ENCODE data around the gene SLC50A1.
"Not testable (repeated sequence)": the region's sequence is repeated elsewhere in the genome, so short reads cannot be mapped to it uniquely, and the experiment has no call there.

The SLC50A1 gene

GRCh38 chr1:155140630-155140953 lies 4.9 kb downstream of the SLC50A1 start:
- no peak for DNase-seq (ENCODE audit: low spot score)
- no peak for TF ChIP-seq CTCF (IDR thresholded peaks at IDR 0.05; ENCODE audit: extremely low read depth, missing control alignments)

DNA sequence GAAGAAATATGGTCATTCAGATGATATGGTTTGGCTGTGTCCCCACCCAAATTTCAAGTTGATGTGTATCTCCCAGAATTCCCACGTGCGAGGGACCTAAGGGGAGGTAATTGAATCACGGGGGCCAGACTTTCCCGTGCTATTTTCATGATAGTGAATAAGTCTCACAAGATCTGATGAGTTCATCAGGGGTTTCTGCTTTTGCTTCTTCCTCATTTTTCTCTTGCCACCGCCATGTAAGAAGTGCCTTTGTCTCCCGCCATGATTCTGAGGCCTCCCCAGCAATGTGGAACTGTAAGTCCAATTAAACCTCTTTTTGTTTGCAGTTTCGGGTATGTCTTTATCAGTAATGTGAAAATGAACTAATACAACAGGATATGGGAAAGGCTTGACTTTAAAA lies 6.1 kb downstream of the SLC50A1 start:
- no peak for TF ChIP-seq CTCF (IDR thresholded peaks at IDR 0.05; ENCODE audit: extremely low read depth, missing control alignments)
- no peak for DNase-seq (ENCODE audit: low spot score)

GRCh38 chr1:155145491-155145890 lies 9.8 kb downstream of the SLC50A1 start:
- no peak for TF ChIP-seq CTCF (IDR thresholded peaks at IDR 0.05; ENCODE audit: extremely low read depth, missing control alignments)
- no peak for DNase-seq (ENCODE audit: low spot score)

- not testable (repeated sequence) for DNase-seq (ENCODE audit: low spot score)
Observed at GRCh38 chr1:155155996-155156643, 20.5 kb downstream of the SLC50A1 start.

GRCh38 chr1:155158991-155159390 lies 23.3 kb downstream of the SLC50A1 start:
- DNase-seq (ENCODE audit: low spot score): no peak

GRCh38 chr1:155160128-155160527 lies 24.5 kb downstream of the SLC50A1 start:
- DNase-seq (ENCODE audit: low spot score): no peak
- no peak for TF ChIP-seq CTCF (IDR thresholded peaks at IDR 0.05; ENCODE audit: extremely low read depth, missing control alignments)

More at GRCh38 chr1:155158991-155159390, 23.3 kb downstream of the SLC50A1 start:
- no peak for TF ChIP-seq CTCF (IDR thresholded peaks at IDR 0.05; ENCODE audit: extremely low read depth, missing control alignments)

DNA sequence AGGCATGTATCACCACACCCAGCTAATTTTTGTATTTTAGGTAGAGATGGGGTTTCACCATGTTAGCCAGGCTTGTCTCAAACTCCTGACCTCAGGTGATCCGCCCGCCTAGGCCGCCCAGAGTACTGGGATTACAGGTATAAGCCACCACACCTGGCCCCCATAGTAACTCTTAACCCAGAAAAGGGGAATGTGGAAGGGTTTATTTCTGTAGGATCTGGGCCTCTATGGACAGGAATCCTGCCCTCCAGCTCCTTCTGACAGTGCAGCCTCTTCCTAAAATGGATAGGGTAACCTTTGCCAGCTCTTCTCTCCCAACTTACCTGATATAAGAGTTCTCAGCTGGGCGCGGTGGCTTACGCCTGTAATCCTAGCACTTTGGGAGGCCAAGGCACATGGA lies 27.0 kb downstream of the SLC50A1 start:
- DNase-seq (ENCODE audit: low spot score): not testable (repeated sequence)

- not testable (repeated sequence) for DNase-seq (ENCODE audit: low spot score)
Observed at GRCh38 chr1:155163785-155164184, 28.1 kb downstream of the SLC50A1 start.

GRCh38 chr1:155164625-155165024 lies 29.0 kb downstream of the SLC50A1 start:
- DNase-seq (ENCODE audit: low spot score): not testable (repeated sequence)

DNA sequence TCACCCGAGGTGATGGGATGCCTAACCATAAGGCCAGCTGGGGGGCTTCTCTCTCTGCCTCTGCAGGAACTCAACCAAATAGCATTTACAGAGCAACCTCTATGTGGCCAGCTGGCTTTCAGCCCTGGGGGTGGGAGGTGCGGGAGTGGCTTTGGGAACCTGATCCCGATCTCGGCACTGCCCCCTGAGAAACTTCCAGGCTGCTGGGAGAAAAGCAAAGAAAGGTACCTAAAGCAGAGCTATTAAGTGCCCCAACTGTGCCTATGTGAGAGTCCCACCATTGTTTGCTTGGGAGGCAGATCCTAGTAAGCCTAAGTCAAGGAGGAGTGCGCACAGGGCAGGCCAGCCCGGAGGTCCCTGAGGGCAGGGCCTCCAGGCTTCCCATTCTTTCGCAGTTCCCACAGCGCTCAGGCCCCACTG lies 30.4 kb downstream of the SLC50A1 start:
- DNase-seq (ENCODE audit: low spot score): no peak
- no peak for TF ChIP-seq CTCF (IDR thresholded peaks at IDR 0.05; ENCODE audit: extremely low read depth, missing control alignments)

Data from GM20000 (cell line).